ENCODE measurements around the gene SPATS2. TPM values are rescaled to one million over a fixed set of nuclear protein-coding genes. Genes with fewer than 3 reads are reported as not detected.

Gene SPATS2
- polyA plus RNA-seq, 1 experiment, result 23.1 TPM

GRCh38 chr12:49537752-49538509, 170.7 kb downstream of the SPATS2 start:
- ChIA-PET POLR2A (interaction anchor here (0.6 kb wide), 2 partner anchors 11 to 55 kb away, joined by 3 read pairs; no protein-coding TSS in a partner anchor), CTCF (interaction anchor here (0.9 to 1.9 kb wide), 5 partner anchors 15 to 204 kb away, joined by 3 to 5 read pairs (median 4); partner anchors contain the start of gene TMBIM6)
- no peak for DNase-seq (ENCODE audit: low read depth)
- Histone ChIP-seq H3K27me3 (ENCODE audit: control insufficient read depth, insufficient read depth, low read length) (peaks cover 27% of the 10 kb centered on the region), H3K36me3 (ENCODE audit: control insufficient read depth, insufficient read depth, low read length) (no peaks in the 10 kb centered on the region), H3K4me3 (ENCODE audit: low read depth, low read length) (peak overlapping the region; percentile 39)
- TF ChIP-seq CTCF (IDR thresholded peaks at IDR 0.05; ENCODE audit: insufficient read depth, low read depth, low read length), result no peak

DNA sequence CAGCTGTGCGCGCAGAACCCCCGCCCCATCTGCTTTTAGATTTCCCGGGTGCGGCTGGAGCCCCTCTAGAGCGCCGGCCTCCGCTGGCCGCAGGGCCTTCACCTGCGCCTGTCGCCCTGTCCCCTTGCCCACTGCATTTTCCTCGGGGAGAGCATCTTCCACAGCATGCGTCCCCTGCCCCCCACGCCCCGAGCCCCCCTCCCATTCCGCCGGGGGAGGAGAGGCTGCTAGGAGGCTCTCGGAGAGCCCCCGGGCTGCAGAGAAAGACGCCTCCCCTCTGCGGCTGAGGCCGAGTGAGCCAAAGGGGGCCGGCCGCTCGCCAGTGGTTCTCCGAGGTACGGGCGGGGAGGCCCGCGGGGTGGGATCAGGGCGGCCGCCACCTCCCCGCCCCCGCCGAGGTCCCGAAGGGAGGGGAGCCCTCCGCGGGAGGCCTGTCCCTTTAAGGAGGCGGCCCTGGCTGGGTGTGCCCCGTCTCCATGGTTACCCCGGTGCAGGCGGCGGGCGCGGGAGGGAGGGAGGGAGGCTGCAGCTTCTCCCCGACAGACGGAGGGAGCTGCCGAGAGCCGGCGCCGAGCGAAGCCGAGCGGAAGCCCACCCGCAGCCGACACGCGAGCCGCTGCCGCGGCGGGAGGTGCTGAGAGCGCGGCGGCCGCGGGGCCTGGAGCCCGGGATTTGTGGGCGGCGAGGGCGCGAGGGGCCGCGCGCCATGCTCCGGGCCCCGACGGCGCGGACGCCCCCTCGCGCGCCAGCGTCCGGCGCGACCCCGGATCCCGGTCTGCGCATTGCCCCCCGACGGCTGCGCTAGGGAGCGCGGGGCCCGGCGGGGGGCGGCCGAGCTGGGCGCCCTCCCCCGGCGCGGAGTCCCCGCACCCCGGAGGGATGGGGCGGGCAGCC, 171.5 kb downstream of the SPATS2 start, which contains the start of gene KCNH3:
TSS of gene KCNH3 (plus strand) at position 521 of the 894 bp plus-strand sequence. CDS start 387 bp downstream, outside the sequence.
- DNase-seq (ENCODE audit: low read depth), result no peak
- H3K27me3 ChIP-seq (ENCODE audit: control insufficient read depth, insufficient read depth, low read length), result peaks cover 29% of the 10 kb centered on the region
- CTCF ChIA-PET, result interaction anchor here (0.9 to 1.9 kb wide), 5 partner anchors 15 to 203 kb away, joined by 3 to 5 read pairs (median 4); partner anchors contain the start of gene TMBIM6
- peak within 1 kb of the TSS; percentile 39 for H3K4me3 ChIP-seq (ENCODE audit: low read depth, low read length)
- no peaks in the 10 kb centered on the region for H3K36me3 ChIP-seq (ENCODE audit: control insufficient read depth, insufficient read depth, low read length)
- POLR2A ChIA-PET, result interaction anchor here (0.6 kb wide), 1 partner anchor 10 kb away, joined by 3 read pairs; no protein-coding TSS in a partner anchor
- no peak for TF ChIP-seq CTCF (IDR thresholded peaks at IDR 0.05; ENCODE audit: insufficient read depth, low read depth, low read length)

GRCh38 chr12:49539406-49540228, 172.4 kb downstream of the SPATS2 start:
- POLR2A ChIA-PET, result no interaction called here
- CTCF ChIA-PET, result interaction anchor here (1.7 kb wide), 1 partner anchor 181 kb away, joined by 4 read pairs; no protein-coding TSS in a partner anchor
- TF ChIP-seq CTCF (IDR thresholded peaks at IDR 0.05; ENCODE audit: insufficient read depth, low read depth, low read length), result no peak

DNA sequence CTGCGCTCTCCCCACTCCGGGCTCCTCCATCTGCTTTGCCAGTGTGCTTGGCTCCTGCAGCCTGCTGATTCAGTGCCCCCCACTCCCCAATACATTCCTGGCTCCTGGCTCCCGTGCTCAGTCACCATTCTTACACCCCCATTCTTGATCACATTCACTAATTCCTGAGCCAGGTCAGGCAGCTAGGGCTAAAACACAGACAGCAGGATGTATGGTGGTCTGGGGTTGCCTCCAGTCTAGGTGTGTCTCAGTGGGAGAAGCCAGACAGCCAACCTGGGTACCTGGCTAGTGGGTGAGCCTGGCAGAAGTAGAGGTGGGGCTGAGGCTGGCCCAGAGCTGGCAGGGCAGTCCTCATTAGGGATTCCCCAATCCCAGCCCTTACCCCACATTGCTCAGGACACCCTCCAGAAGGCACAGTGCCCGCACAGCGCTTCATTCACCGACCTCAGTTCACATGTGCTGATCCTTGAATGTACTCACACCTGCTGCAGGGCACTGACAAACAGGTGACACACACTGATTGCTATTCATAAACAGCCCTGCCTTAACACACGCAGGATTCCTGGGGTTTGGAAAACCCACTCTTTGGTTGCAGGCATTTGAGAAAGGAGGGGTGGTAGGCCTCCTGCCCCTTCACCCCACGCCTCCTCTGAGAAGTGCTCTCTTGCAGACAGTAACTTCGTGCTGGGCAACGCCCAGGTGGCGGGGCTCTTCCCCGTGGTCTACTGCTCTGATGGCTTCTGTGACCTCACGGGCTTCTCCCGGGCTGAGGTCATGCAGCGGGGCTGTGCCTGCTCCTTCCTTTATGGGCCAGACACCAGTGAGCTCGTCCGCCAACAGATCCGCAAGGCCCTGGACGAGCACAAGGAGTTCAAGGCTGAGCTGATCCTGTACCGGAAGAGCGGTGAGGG, 173.2 kb downstream of the SPATS2 start:
- CTCF ChIA-PET, result no interaction called here
- H3K27me3 ChIP-seq (ENCODE audit: control insufficient read depth, insufficient read depth, low read length), result peaks cover 37% of the 10 kb centered on the region
- H3K4me3 ChIP-seq (ENCODE audit: low read depth, low read length), result no peak overlapping the region
- TF ChIP-seq CTCF (IDR thresholded peaks at IDR 0.05; ENCODE audit: insufficient read depth, low read depth, low read length), result no peak
- DNase-seq (ENCODE audit: low read depth), result no peak
- no peaks in the 10 kb centered on the region for H3K36me3 ChIP-seq (ENCODE audit: control insufficient read depth, insufficient read depth, low read length)
- POLR2A ChIA-PET, result interaction anchor here (0.5 kb wide), 1 partner anchor 10 kb away, joined by 6 read pairs; no protein-coding TSS in a partner anchor

More at GRCh38 chr12:49539406-49540228, 172.4 kb downstream of the SPATS2 start:
- Histone ChIP-seq H3K27me3 (ENCODE audit: control insufficient read depth, insufficient read depth, low read length) (peaks cover 36% of the 10 kb centered on the region), H3K4me3 (ENCODE audit: low read depth, low read length) (no peak overlapping the region), H3K36me3 (ENCODE audit: control insufficient read depth, insufficient read depth, low read length) (no peaks in the 10 kb centered on the region)
- DNase-seq (ENCODE audit: low read depth), result no peak

All from BJ (cell line).